ACHN (cell line): ENCODE results near the gene GGT1.
"Not testable (repeated sequence)": the region's sequence is repeated elsewhere in the genome, so short reads cannot be mapped to it uniquely, and the experiment has no call there.

ENCODE experiments used
- DNase-seq: peaks from one replicate; pipeline ENCODE4 v3.0.0-alpha.2; 2015
- in situ Hi-C: cut with HindIII; loops from 2 replicates; pipeline ENCODE4 v1.10.0; 2017; ENCODE audit warnings: low sequenced_read_pairs, low pct_ligation_motif_present, low pct_unique_long_range_greater_than_20kb

Gene GGT1

DNA sequence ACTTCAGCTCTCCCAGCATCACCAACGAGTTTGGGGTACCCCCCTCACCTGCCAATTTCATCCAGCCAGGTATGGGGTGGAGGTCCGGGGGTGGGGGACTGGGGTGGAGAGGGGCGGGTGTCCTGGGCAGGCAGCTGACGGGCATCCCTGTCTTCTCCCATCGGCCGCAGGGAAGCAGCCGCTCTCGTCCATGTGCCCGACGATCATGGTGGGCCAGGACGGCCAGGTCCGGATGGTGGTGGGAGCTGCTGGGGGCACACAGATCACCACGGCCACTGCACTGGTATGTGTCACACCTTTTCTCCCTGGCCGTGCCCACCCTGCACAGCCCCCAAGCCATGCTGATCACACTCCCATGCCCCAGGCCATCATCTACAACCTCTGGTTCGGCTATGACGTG is 24.9 kb downstream of the GGT1 start:
- in situ Hi-C loops, DNase-seq: not testable (repeated sequence)

DNA sequence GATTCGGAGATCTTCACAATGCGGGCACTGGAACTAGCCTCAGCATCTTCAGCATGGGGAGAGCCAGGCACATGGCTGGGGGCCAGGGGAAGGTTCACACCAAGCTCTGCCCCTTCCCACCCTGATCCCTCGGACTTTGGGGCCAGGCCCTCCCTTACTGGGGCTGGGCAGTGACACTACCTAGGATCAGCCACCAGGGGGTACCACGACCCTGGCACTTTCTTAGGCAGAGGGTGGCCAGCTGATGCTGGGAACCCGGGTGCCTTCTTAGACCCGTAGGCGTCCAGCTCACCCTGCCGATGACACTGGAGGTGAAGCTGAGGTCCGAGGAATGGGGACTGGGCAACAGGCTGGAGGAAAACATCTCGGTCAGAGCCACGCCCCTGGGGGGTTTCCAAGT is 26.1 kb downstream of the GGT1 start:
- in situ Hi-C loops, result not testable (repeated sequence)
- DNase-seq, result peak; percentile 24

DNA sequence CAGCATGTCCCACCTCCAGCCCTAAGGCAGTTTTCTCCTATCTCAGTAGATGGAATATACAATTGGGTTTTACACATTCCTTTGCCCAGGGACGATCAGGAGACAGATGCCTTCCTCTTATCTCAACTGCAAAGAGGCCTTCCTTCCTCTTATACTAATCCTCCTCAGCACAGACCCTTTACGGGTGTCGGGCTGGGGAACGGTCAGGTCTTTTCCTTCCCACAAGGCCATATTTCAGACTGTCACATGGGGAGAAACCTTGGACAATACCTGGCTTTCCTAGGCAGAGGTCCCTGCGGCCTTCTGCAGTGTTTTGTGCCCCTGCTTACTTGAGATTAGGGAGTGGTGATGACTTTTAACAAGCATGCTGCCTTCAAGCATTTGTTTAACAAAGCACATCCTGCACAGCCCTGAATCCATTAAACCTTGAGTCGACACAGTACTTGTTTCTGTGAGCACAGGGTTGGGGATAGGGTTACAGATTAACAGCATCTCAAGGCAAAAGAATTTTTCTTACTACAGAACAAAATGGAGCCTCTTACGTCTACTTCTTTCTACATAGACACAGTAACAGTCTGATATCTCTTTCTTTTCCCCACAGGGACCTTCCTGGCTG is 27.9 kb downstream of the GGT1 start:
- DNase-seq, result peak; percentile 31
- in situ Hi-C loops, result not testable (repeated sequence)

DNA sequence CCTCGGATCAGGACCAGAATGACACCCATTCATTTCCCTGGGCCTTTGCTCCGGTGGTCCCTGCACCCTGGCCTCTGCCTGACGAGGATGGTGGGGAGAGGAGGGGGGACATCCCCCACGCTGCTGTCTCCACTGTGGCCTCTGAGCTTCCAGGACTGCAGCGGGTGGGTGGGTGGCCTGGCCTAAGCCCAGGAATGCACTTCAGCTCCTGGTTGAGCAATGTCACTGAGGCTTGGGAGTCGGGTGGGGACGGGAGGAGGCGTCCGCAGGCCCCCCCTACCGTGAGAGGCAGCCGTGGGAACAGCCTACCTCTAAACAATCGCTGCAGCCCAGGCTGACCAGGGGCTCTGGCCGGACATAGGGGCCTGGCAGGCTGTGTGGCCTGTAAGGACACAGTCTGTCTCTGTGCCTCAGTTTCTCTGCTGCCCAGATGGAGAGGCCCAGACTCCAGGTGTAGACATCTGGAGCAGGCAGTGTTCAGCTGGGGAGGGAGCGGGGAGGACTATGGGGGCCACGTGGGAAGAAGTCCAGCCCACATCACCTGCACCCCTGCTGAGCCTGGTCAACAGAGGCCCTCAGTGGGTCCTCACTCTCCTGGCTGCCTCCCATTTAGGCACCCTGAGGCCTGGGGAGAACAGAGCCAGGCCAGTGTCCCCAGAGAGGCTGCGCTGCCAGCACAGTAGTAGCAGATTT is 28.6 kb downstream of the GGT1 start:
- DNase-seq, in situ Hi-C loops: not testable (repeated sequence)

DNA sequence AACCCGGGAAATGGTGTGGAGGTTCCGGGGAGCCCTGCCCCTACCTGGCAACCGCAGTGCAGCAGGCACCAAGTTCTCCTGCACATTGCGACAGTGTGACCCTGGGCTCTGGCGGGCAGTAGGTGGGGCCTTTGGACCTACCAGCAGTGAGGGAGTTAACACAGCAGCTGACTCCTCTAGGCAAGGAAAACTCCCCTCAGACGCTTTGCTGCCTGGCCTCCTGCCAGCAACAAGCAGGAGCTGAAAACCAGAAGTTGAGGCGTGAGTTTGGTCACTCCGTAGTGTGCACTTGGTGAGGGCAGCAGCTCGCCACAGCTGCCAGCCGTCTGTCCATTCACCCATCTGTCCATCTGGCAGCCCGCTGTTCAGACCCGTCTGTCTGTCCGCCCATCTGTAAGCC is 29.6 kb downstream of the GGT1 start:
- DNase-seq, in situ Hi-C loops: not testable (repeated sequence)

DNA sequence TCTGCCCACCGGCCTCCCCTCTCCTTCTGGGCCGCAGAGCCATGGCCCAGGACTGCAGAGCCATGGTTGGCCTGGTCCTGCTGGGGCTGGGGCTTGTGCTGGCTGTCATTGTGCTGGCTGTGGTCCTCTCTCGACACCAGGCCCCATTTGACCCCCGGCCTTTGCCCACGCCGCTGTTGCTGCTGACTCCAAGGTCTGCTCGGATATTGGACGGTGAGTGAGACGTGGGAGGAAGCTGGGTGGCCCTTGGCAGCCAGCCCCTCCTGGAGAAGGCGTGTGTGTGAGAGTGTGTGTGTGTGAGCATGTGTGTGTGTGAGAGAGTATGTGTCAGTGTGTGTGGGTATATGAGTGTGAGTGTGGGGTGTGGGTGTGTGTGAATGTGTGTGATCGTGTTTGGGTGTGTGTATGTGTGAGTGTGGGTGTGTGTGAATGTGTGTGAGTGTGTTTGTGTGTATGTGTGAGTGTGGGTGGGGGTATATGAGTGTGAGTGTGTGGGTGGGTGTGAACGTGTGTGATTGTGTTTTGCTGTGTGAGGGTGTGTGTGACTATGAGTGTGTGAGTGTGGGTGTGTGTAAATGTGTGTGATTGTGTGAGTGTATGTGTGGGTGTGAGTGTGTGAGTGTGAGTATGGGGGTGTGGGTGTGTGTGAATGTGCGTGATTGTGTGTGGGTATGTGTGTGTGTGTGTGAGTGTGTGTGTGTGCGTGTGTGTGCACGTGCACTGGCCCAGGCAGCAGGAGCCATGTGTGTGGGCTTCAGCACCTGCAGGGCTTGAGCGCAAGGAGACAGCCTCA is 30.4 kb downstream of the GGT1 start:
- DNase-seq, in situ Hi-C loops: not testable (repeated sequence)

DNA sequence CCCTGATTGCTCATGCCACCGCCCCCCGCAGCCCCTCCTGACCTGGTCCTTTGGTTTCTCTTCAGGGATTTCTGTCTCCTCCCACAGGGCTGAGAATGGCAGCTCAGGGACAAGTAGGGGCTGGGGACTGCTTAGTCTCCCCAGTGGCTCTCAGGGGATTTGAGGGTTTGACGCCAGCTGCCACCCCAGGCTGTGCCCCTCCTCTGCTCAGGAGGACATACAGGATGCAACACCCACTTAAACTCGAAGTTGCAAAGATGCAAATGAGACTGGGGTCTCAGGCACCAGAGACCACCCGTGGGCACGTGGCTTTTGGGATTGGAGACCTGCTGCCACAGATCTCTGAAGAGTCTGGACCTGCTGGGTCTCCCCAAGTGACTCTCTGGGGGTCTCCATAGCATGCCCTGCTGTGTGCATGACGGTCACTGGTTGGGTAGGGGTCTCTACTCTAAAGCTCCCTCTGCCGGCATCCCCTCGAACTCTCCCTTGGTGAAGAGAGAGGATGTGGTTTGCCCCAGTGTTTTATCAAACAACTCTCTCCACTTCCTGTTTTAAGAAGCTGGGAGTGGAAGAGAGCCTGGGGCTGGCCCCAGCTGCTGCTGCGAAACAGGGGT is 31.9 kb downstream of the GGT1 start:
- DNase-seq, in situ Hi-C loops: not testable (repeated sequence)

DNA sequence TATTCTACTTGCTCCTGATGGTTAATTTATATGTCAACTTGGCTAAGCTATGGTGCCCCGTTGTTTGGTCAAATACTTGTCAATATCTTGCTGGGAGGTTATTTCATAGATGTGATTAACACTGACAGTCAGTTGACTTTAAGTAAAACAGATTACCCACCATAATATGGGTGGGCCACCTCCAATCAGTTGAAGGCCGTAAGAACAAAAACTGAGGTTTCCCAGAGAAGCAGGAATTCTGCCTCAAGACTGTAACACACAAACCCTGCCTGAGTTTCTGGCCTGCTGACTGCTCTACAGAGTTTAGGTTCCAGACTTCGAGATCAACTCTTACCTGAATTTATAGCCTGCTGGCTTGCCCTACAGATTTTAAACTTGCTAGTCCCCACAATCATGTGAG is 33.5 kb downstream of the GGT1 start:
- in situ Hi-C loops, DNase-seq: not testable (repeated sequence)

DNA sequence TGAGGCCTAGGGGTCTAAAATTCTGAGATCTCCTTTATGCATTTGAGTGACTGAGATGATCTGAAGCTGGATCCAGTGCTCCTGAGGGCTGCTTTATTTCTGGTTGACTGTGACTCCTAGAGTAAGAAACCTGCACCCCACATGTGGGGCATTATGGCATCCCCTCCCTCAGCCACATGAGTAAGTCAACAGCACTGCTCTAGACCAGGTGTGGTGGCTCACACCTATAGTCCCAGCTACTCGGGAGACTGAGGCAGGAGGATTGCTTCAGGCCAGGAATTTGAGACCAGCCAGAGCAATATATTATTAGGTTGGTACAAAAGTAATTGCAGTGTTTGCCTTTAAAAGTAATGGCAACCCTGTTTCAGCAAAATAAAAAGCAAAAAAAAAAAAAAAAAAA is 39.3 kb downstream of the GGT1 start:
- in situ Hi-C loops, DNase-seq: not testable (repeated sequence)

DNA sequence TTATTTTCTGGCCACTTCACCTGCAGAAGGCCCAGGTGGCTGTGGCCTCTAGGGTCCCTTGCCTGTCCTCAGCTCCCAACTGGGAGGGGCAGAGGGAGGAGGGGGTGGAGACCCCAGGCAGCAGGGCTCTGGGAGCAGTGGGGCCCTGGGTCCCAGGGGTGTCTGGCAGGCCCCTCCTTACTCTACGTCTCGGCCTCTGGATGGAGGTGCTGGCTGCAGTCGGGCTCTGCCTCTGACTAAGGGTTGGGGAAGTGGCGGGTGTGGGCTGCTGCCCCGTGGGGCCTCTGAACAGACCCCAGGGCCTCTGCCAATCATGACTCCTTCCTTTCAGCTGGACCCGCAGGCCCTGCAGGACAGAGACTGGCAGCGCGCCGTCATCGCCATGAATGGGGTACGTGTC is 41.4 kb downstream of the GGT1 start:
- DNase-seq, in situ Hi-C loops: not testable (repeated sequence)

DNA sequence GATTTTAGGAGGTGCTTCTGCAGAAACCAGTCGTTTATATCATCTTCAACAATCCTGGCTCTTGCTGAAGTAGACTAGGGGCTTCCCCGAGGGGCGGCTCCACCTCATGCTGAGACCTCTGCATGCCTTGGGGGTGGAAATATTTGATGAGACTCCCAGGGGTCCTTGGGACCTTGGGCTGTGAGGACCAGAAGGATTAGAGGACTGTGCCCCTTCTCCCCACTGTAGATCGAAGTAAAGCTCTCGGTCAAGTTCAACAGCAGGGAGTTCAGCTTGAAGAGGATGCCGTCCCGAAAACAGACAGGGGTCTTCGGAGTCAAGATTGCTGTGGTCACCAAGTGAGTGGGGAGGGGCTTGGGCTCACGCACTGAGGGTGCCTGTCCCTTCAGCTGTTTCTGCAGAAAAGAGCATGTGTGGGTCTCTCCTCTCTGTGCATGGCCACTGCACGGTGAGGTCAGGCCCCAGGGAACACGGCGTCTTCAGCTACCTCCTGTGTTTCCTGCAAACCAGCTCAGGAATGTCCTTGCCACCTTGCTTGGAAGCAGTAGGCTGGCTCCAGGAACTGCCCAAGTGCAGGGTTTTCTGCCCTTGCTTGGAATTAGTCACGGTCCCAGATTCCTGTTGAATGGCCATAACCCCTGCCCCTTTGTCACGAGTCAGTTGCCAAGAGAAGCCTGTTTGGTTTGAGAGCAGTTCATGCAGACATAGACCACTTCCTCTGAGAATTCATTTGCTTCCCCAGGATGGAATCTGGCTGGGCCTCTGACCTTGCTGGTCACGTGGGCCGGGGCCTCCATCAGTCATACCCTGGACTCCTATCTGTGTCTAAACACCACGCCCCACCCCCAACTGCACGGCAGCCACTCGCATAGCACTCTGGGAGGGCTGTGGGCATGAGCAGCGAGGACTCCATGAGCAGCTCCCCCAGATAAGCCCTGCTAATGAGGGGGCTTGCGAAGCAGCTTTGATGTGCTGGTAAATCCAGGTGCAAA is 42.7 kb downstream of the GGT1 start:
- in situ Hi-C loops, DNase-seq: not testable (repeated sequence)

DNA sequence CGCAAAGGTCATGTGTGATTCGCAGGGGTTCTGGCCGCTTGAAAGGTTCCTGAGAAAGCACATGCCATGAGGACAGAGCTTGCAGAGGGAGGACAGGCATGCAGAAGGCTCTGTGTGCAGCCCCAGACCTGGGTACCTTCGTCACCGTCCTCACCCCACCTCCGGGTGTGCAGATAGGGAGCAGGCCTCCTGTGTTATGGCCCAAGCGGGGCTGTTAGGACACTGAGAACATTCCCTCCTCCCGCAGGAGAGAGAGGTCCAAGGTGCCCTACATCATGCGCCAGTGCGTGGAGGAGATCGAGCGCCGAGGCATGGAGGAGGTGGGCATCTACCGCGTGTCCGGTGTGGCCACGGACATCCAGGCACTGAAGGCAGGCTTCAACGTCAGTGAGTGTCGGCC is 43.8 kb downstream of the GGT1 start:
- in situ Hi-C loops, DNase-seq: not testable (repeated sequence)

DNA sequence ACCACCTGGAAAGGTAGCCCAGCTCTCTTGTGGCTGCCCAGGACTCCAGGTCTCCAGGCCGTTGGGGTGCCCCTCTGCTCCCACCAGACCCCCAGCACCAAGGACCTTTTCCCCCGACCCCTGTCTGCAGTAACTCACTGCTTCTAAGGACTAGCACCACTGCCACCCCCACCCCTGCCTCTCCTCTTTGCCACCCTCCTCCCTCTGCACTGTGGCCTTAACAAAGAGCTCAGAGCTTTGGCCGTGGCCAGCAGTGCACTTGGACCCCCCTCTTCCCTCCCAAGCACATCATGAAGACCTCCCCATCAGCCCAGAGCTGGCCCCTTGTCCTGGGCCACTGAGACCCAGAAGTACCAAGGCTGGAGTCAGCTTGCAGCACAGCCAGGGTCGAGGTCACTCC is 46.4 kb downstream of the GGT1 start:
- DNase-seq, in situ Hi-C loops: not testable (repeated sequence)

DNA sequence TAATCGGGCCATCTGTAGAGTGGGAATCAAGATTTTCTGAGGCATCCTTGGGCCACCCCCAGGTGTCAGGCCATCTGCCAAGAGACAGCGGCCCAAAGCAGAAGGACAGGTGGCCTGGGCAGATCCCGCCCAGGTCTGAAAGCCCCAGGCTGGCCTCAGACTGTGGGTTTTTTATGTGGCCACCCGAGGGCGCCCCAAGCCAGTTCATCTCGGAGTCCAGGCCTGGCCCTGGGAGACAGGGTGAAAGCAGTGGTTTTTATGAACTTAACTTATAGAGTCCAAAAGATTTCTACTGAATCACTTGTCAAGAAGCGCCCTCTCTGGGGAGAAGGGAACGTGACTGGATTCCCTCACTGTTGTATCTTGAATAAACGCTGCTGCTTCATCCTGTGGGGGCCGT is 47.9 kb downstream of the GGT1 start:
- DNase-seq, in situ Hi-C loops: not testable (repeated sequence)

DNA sequence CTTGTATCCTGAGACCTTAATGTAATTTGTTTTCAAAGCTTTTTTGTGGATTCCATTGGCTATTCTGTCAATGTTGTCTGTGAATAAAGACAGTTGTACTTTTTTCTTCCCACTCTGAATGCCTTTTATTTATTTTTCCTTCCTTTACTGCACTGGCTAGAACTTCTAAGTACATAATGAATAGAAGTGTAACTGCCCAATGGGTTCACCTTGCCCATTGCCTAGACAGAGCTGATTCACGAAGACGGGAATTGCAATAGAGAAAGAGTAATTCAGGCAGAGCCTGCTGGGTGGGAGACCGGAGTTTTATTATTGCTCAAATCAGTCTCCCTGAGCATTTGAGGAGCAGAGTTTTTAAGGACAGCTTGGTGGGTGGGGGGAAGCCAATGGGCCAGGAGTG is 62.4 kb downstream of the GGT1 start:
- in situ Hi-C loops, DNase-seq: not testable (repeated sequence)

DNA sequence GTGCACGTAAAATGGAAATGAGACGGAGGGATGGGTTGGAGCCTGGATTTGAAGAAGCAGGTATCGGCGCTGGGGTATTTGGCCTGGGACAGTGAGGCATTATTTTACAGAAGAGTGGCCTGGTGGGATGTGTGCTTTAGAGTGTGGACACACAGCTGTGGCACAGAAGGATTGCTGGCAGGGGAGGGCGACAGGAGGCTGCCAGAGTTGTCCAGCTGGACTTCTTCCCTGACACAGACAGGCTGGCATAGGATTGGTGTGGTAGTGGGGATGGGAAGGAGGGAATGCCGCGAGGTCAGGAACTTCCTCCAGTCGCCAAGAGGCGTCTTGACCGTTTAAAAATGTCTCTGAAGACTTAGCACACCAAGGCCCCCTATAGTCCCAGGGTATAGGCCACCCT is 64.9 kb downstream of the GGT1 start:
- in situ Hi-C loops, DNase-seq: not testable (repeated sequence)

DNA sequence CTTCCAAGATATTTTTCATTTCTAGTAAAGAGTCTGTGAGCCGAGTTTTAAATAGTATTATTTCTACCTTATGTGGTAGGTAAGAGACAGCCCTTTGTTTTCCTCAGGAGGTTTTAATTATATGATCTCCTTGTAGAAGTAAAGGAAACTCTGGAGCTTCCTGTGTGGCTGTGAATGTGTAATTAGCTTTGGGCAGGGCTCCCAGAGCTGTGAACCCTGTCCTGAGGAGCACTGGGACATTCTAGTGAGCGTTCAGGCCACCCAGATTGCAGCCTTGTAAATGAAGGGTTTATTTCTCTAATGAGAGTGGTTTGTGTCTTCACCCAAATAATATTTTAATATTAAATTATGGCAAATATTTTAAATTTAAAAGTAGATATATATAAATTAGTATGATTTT is 69.5 kb downstream of the GGT1 start:
- in situ Hi-C loops, DNase-seq: not testable (repeated sequence)
